IMR-90 (cell line): Measurements from ENCODE around the gene FEZ2. TPM values are rescaled to one million over a fixed set of nuclear protein-coding genes. Genes with fewer than 3 reads are reported as not detected.
A peak's percentile ranks its signal among the peaks of the same experiment; 100 is the strongest.

Source experiments
- ATAC-seq: fragments of 200-7000 bp; cut with Tn5 transposase; 2 replicates; pipeline ENCODE4 v1.9.1; 2020; ENCODE audit warnings: low read depth, mild to moderate bottlenecking, moderate library complexity
- BruUV-seq: library from RNA; stranded (reverse); fragments of 400-500 nt; replicated peaks from 2 replicates; lab custom pipeline; 2021; lab: Mats Ljungman, UMichigan
- CTCF ChIA-PET: fragments of 300-600 bp; formaldehyde crosslinking; extraction: SDS; loops from one replicate; lab custom pipeline; 2021; ENCODE audit warnings: antibody characterized with exemption; lab: Yijun Ruan, JAX
- POLR2A ChIA-PET: fragments of 300-600 bp; sonication (Branson Sonifier 250); formaldehyde crosslinking; loops from one replicate; lab custom pipeline; 2022; ENCODE audit warnings: antibody characterized with exemption; ENCODE audit not compliant: unreplicated experiment; lab: Charles Lee
- DNase-seq: peaks from one replicate; pipeline ENCODE4 v3.0.0; 2013
- H2AFZ ChIP-seq: replicated peaks from 2 replicates; pipeline ENCODE3; 2013; ENCODE audit warnings: low read length, mild to moderate bottlenecking; ENCODE audit not compliant: poor library complexity
- H2AK5ac ChIP-seq: 2 replicates; pipeline ENCODE4 v1.6.1; 2013; ENCODE audit warnings: low read depth, low read length, inconsistent platforms
- H2AK9ac ChIP-seq: replicated peaks from 2 replicates; pipeline ENCODE3; 2013; ENCODE audit warnings: mild to moderate bottlenecking, low read depth, low read length, moderate library complexity; ENCODE audit not compliant: poor library complexity
- H2BK120ac ChIP-seq: 2 replicates; pipeline ENCODE4 v1.6.1; 2013; ENCODE audit warnings: low read depth, low read length, inconsistent platforms
- H2BK15ac ChIP-seq: 3 replicates; pipeline ENCODE4 v1.6.1; 2013; ENCODE audit warnings: low read depth, low read length, inconsistent platforms
- H2BK20ac ChIP-seq: 2 replicates; pipeline ENCODE4 v1.6.1; 2013; ENCODE audit warnings: low read depth, mild to moderate bottlenecking, inconsistent platforms, low read length, moderate library complexity
- H2BK5ac ChIP-seq: 2 replicates; pipeline ENCODE4 v1.6.1; 2013; ENCODE audit warnings: mild to moderate bottlenecking, low read depth, low read length, inconsistent platforms; ENCODE audit not compliant: poor library complexity, severe bottlenecking
- H3K14ac ChIP-seq: replicated peaks from 2 replicates; pipeline ENCODE4 v1.6.1; 2013; ENCODE audit warnings: low read depth, low read length, inconsistent platforms
- H3K18ac ChIP-seq: 2 replicates; pipeline ENCODE4 v1.6.1; 2013; ENCODE audit warnings: low read depth, low read length, control low read depth
- H3K23ac ChIP-seq: 2 replicates; pipeline ENCODE4 v1.6.1; 2013; ENCODE audit warnings: low read depth, low read length, inconsistent platforms
- H3K27ac ChIP-seq: 2 replicates; pipeline ENCODE4 v1.5.1; 2013; ENCODE audit warnings: mild to moderate bottlenecking, control low read depth, low read length; ENCODE audit not compliant: insufficient read depth
- H3K27me3 ChIP-seq: 2 replicates; pipeline ENCODE4 v1.6.1; 2013; ENCODE audit warnings: low read length; ENCODE audit not compliant: control insufficient read depth, insufficient read depth
- H3K36me3 ChIP-seq: 2 replicates; pipeline ENCODE4 v1.6.1; 2013; ENCODE audit warnings: low read length, mixed read lengths; ENCODE audit not compliant: control insufficient read depth, insufficient read depth
- H3K4ac ChIP-seq: 2 replicates; pipeline ENCODE4 v1.6.1; 2013; ENCODE audit warnings: low read depth, low read length, inconsistent platforms
- H3K4me1 ChIP-seq: 2 replicates; pipeline ENCODE4 v1.6.1; 2013; ENCODE audit warnings: low read length, mixed read lengths; ENCODE audit not compliant: control insufficient read depth, insufficient read depth
- H3K4me2 ChIP-seq: 2 replicates; pipeline ENCODE4 v1.6.1; 2013; ENCODE audit warnings: low read depth, mild to moderate bottlenecking, control low read depth, low read length, moderate library complexity
- H3K4me3 ChIP-seq: 2 replicates; pipeline ENCODE4 v1.5.1; 2013; ENCODE audit warnings: low read depth, mild to moderate bottlenecking, control low read depth, low read length, moderate library complexity; ENCODE audit not compliant: insufficient read depth
- H3K56ac ChIP-seq: 2 replicates; pipeline ENCODE4 v1.6.1; 2013; ENCODE audit warnings: low read length, inconsistent platforms; ENCODE audit not compliant: insufficient read depth; ENCODE audit errors: extremely low read depth
- H3K79me1 ChIP-seq, 2 experiments: 2 replicates each; pipeline ENCODE4 v1.6.1; 2013; ENCODE audit warnings: low read length in 2 of 2, inconsistent platforms in 1 of 2, low read depth in 1 of 2
- H3K9ac ChIP-seq: 2 replicates; pipeline ENCODE4 v1.6.1; 2013; ENCODE audit warnings: low read depth, low read length, control low read depth
- H3K9me1 ChIP-seq: 2 replicates; pipeline ENCODE4 v1.6.1; 2013; ENCODE audit warnings: low read length, inconsistent platforms; ENCODE audit not compliant: insufficient read depth
- H3K9me3 ChIP-seq: 2 replicates; pipeline ENCODE4 v1.6.1; 2013; ENCODE audit warnings: low read length; ENCODE audit not compliant: control insufficient read depth, insufficient read depth
- H4K20me1 ChIP-seq: 2 replicates; pipeline ENCODE4 v1.6.1; 2013; ENCODE audit warnings: low read length, inconsistent platforms; ENCODE audit not compliant: insufficient read depth
- H4K5ac ChIP-seq: 2 replicates; pipeline ENCODE4 v1.6.1; 2013; ENCODE audit warnings: mild to moderate bottlenecking, low read depth, low read length, control low read depth
- H4K8ac ChIP-seq, 2 experiments: 2 replicates each; pipeline ENCODE4 v1.6.1; 2013; ENCODE audit warnings: low read depth in 2 of 2, low read length in 2 of 2, control low read depth in 1 of 2, inconsistent platforms in 1 of 2
- H4K91ac ChIP-seq: 2 replicates; pipeline ENCODE4 v1.6.1; 2013; ENCODE audit warnings: low read depth, low read length, inconsistent platforms; ENCODE audit not compliant: insufficient read depth
- CEBPB ChIP-seq: IDR thresholded peaks from 2 replicates; pipeline ENCODE4 v1.6.1; 2012; ENCODE audit warnings: low read depth, low read length, improper control_type of control experiment
- FOS ChIP-seq: fragments of 150-350 bp; IDR thresholded peaks from 2 replicates; pipeline ENCODE4 v1.6.1; 2016; ENCODE audit warnings: low read depth, low read length
- MAFK ChIP-seq: IDR thresholded peaks from 2 replicates; pipeline ENCODE4 v1.6.1; 2012; ENCODE audit warnings: low read depth, low read length, improper control_type of control experiment
- MXI1 ChIP-seq: IDR thresholded peaks from 2 replicates; pipeline ENCODE4 v1.6.1; 2012; ENCODE audit warnings: low read depth, mild to moderate bottlenecking, low read length, moderate library complexity, borderline replicate concordance
- POLR2A ChIP-seq: IDR thresholded peaks from 2 replicates; pipeline ENCODE4 v1.6.1; 2012; ENCODE audit warnings: mild to moderate bottlenecking, low read depth, low read length
- RAD21 ChIP-seq: IDR thresholded peaks from 2 replicates; pipeline ENCODE4 v1.6.1; 2012; ENCODE audit warnings: low read length, improper control_type of control experiment
- RCOR1 ChIP-seq: IDR thresholded peaks from 2 replicates; pipeline ENCODE4 v1.6.1; 2012; ENCODE audit warnings: mild to moderate bottlenecking, low read length, improper control_type of control experiment; ENCODE audit not compliant: insufficient replicate concordance
- RFX5 ChIP-seq: IDR thresholded peaks from 2 replicates; pipeline ENCODE4 v1.8.0; 2012; ENCODE audit warnings: low read depth, mild to moderate bottlenecking, low read length, moderate library complexity
- USF2 ChIP-seq: fragments of 150-350 bp; IDR thresholded peaks from 2 replicates; pipeline ENCODE4 v1.6.1; 2017; ENCODE audit warnings: mild to moderate bottlenecking, antibody characterized with exemption, low read length, low read depth
- WGBS, 2 experiments: methylation state at CpG; one replicate each; pipeline versions ENCODE4 v1.1.5 to v1.1.7; 2013; ENCODE audit warnings: missing lambda C conversion rate in 2 of 2; ENCODE audit not compliant: insufficient read length in 1 of 2; ENCODE audit errors: extremely low coverage in 2 of 2; 5-methylcytosine and 5-hydroxymethylcytosine counted together
- dilution Hi-C: fragments of 300-500 bp; cut with HindIII; formaldehyde crosslinking; loops from one replicate; pipeline ENCODE4 v1.14.3; 2018; ENCODE audit warnings: low sequenced_read_pairs; ENCODE audit not compliant: unreplicated experiment
- in situ Hi-C: fragments of 300-500 bp; cut with MboI; formaldehyde crosslinking; loops from 3 replicates; pipeline ENCODE4 v1.14.3; 2019; ENCODE audit warnings: low sequenced_read_pairs, inconsistent platforms, mixed read lengths
- intact Hi-C: fragments of 100-400 bp; cut with micrococcal nuclease; formaldehyde crosslinking; loops from 2 replicates; pipeline ENCODE4 v1.10.0; 2022
- polyA plus RNA-seq, 3 experiments: library from polyadenylated mRNA; depleted of rRNA; stranded (reverse); fragments of >200 nt; gene quantifications; 2 replicates each; pipeline ENCODE4 v1.2.3, GENCODE V29; 2012; ENCODE audit warnings: low replicate concordance in 1 of 3
- total RNA-seq: library from RNA; depleted of rRNA; stranded (reverse); fragments of >200 nt; gene quantifications from 2 replicates; pipeline ENCODE4 v1.2.3, GENCODE V29; 2012
- TF ChIP-seq, protein P1 (sequence below): fragments of 150-350 bp; IDR thresholded peaks from 2 replicates; pipeline ENCODE4 v1.6.1; 2016; ENCODE audit warnings: low read depth, mild to moderate bottlenecking, low read length, moderate library complexity, borderline replicate concordance

The FEZ2 gene
- total and polyA plus RNA-seq, 2 of the 4 experiments (the other 2 are of a cell fraction), result 19.4 to 31.6 TPM

DNA sequence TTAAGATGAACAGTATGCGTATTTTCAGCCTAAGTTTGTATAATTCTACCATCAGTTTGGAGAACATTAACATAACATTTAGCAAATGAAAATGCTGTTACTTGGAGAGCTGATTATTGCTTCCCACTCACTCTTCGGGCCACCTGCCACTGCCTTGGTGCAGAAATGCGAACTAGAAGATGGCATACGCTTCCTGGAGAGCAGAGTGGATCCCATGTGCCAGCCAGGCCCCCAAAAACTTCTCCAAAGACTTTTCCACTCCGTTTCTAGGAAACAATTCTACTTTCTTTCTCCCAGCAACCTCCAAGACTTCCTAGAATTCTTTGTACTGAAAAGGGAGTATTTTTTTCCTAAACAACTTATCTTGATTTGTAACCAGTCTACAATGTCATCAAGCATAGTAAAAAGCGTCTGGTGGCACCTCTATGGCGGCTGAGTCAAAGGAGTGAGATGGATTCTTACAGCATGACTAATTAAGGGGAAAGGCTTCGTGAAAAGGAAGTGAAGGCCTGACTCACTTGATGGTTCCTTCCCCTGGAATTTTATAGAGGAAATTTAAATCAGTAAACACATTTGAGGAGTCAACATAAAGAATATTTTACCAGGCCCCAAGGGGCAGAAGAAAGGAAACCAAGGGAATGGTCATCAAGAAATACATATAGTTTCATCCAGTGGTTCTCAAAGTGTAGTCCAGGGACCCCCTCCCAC lies 36.6 kb downstream of the FEZ2 start:
- Histone ChIP-seq H3K9me1 (peaks cover 13% of the 10 kb centered on the region), H3K4ac (peak overlapping the region; percentile 94), H2BK15ac (peak overlapping the region; percentile 41; the same call in 2 of the 3 replicates), H2BK5ac (peak overlapping the region; percentile 96), H3K18ac (peak overlapping the region; percentile 96), H3K79me1 (peaks cover 30 to 42% of the 10 kb centered on the region in 2 experiments), H3K56ac (peak overlapping the region; percentile 95), H2BK20ac (peak overlapping the region; percentile 91), H3K4me1 (peaks cover 25% of the 10 kb centered on the region), H4K5ac (peak overlapping the region; percentile 80), H2BK120ac (peak overlapping the region; percentile 92), H2AK5ac (peak overlapping the region; percentile 93), H4K20me1 (no peaks in the 10 kb centered on the region), H2AFZ (no peak overlapping the region), H3K4me3 (no peak overlapping the region), H4K91ac (peak overlapping the region; percentile 86), H2AK9ac (peak overlapping the region; percentile 84), H3K36me3 (peaks cover 13% of the 10 kb centered on the region), H3K9me3 (no peaks in the 10 kb centered on the region), H3K4me2 (peak overlapping the region; percentile 87), H3K23ac (peak overlapping the region; percentile 90; the same call in 1 of the 2 replicates), H3K27me3 (no peaks in the 10 kb centered on the region), H3K9ac (peak overlapping the region; percentile 64; the same call in 1 of the 2 replicates), H4K8ac (peak overlapping the region; percentile 87 to 93), H3K14ac (peak overlapping the region; percentile 76), H3K27ac (peak overlapping the region; percentile 98)
- in situ Hi-C loops (no loop called here), intact Hi-C loops (no loop called here), dilution Hi-C loops (no loop called here)
- 69% methylated on average over 2 of the region's 8 CpGs; no CpG with 5 or more reads in 1 of the 2 experiments for WGBS, 2 experiments
- TF ChIP-seq MAFK (0 out of 2 replicates have a peak, but pooled peaks have one; percentile 3), MXI1 (no peak), USF2 (no peak), RFX5 (no peak), RAD21 (no peak), CEBPB (no peak), RCOR1 (peak; percentile 39), POLR2A (no peak), FOS (peak; percentile 94)
- TF ChIP-seq, protein P1, sequence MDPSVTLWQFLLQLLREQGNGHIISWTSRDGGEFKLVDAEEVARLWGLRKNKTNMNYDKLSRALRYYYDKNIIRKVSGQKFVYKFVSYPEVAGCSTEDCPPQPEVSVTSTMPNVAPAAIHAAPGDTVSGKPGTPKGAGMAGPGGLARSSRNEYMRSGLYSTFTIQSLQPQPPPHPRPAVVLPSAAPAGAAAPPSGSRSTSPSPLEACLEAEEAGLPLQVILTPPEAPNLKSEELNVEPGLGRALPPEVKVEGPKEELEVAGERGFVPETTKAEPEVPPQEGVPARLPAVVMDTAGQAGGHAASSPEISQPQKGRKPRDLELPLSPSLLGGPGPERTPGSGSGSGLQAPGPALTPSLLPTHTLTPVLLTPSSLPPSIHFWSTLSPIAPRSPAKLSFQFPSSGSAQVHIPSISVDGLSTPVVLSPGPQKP, result no peak
- ChIA-PET CTCF (no interaction called here), POLR2A (interaction anchor here (0.6 kb wide), 1 partner anchor 89 kb away, joined by 3 read pairs; no protein-coding TSS in a partner anchor)
- peak; percentile 93 for DNase-seq
- BruUV-seq, result no TSS peak
- peak; percentile 76 for ATAC-seq
